NCI-H526 (cell line): ENCODE data around the gene SLC23A2.
"Not testable (repeated sequence)": the region's sequence is repeated elsewhere in the genome, so short reads cannot be mapped to it uniquely, and the experiment has no call there.

Source experiments
- DNase-seq, 2 experiments: peaks; one replicate each; lab custom pipeline; 2025; lab: John Stamatoyannopoulos, UW

SLC23A2 gene

GRCh38 chr20:5008759-5009158 is 7.4 kb upstream of the SLC23A2 start:
- peak in 1 of 2 experiments; percentile 19 for DNase-seq

GRCh38 chr20:5005326-5005725 is 4.0 kb upstream of the SLC23A2 start:
- no peak for DNase-seq

- not testable (repeated sequence) for DNase-seq
These were observed 3.5 kb upstream of the SLC23A2 start for GRCh38 chr20:5004825-5005224.

- no peak for DNase-seq
These were observed 2.3 kb upstream of the SLC23A2 start for GRCh38 chr20:5003626-5004025.

GRCh38 chr20:5002077-5002413 is 735 bp upstream of the SLC23A2 start:
- peak in 1 of 2 experiments; percentile 33 for DNase-seq

GRCh38 chr20:5000263-5001173 is 792 bp downstream of the SLC23A2 start:
- DNase-seq: peak; percentile 43 to 69

GRCh38 chr20:4999788-5000187 is 1.5 kb downstream of the SLC23A2 start:
- DNase-seq: peak; percentile 45 to 69

- DNase-seq: no peak
These were observed 3.1 kb downstream of the SLC23A2 start for GRCh38 chr20:4998160-4998651.

GRCh38 chr20:4997222-4997621 is 4.1 kb downstream of the SLC23A2 start:
- DNase-seq: no peak

- peak in 1 of 2 experiments; percentile 19 for DNase-seq
These were observed 11.7 kb downstream of the SLC23A2 start for GRCh38 chr20:4989570-4989969.

- no peak for DNase-seq
These were observed 14.2 kb downstream of the SLC23A2 start for GRCh38 chr20:4987130-4987529.

GRCh38 chr20:4985658-4986057 is 15.7 kb downstream of the SLC23A2 start:
- DNase-seq: peak; percentile 55 to 66

- no peak for DNase-seq
These were observed 19.0 kb downstream of the SLC23A2 start for GRCh38 chr20:4982281-4982680.

- DNase-seq: no peak
These were observed 21.4 kb downstream of the SLC23A2 start for GRCh38 chr20:4979841-4980410.

GRCh38 chr20:4978050-4978918 is 23.0 kb downstream of the SLC23A2 start:
- DNase-seq: no peak

GRCh38 chr20:4976014-4976413 is 25.3 kb downstream of the SLC23A2 start:
- DNase-seq: not testable (repeated sequence)

GRCh38 chr20:4973330-4974097 is 27.8 kb downstream of the SLC23A2 start:
- no peak for DNase-seq

GRCh38 chr20:4972506-4973251 is 28.6 kb downstream of the SLC23A2 start:
- DNase-seq: no peak

GRCh38 chr20:4971064-4971463 is 30.2 kb downstream of the SLC23A2 start:
- no peak for DNase-seq

- no peak for DNase-seq
These were observed 33.4 kb downstream of the SLC23A2 start for GRCh38 chr20:4967752-4968477.
